HG03439 (cell line): ENCODE results near the gene MLLT1.
"Not testable (repeated sequence)": the region's sequence is repeated elsewhere in the genome, so short reads cannot be mapped to it uniquely, and the experiment has no call there.

ENCODE experiments used
- ATAC-seq: cut with Tn5 transposase; IDR thresholded peaks from one replicate; pipeline ENCODE4 v1.9.1; 2021; ENCODE audit warnings: mild to moderate bottlenecking, moderate library complexity; ENCODE audit not compliant: unreplicated experiment

Gene MLLT1

GRCh38 chr19:6279931-6280591, at the start of gene MLLT1:
Gene MLLT1 (minus strand): TSS chr19:6279975. CDS start chr19:6279784, 191 bp downstream.
- ATAC-seq, result peak; percentile 82

- no peak for ATAC-seq
These were observed 47.0 kb upstream of the MLLT1 start for GRCh38 chr19:6326815-6327214.

GRCh38 chr19:6325614-6326013, 45.8 kb upstream of the MLLT1 start:
- no peak for ATAC-seq

- no peak for ATAC-seq
These were observed 45.0 kb upstream of the MLLT1 start for GRCh38 chr19:6324757-6325156.

- no peak for ATAC-seq
These were observed 42.5 kb upstream of the MLLT1 start for GRCh38 chr19:6322284-6322683.

- ATAC-seq, result no peak
These were observed 39.6 kb upstream of the MLLT1 start for GRCh38 chr19:6319376-6319775.

GRCh38 chr19:6318772-6319171, 39.0 kb upstream of the MLLT1 start:
- no peak for ATAC-seq

GRCh38 chr19:6315646-6316045, 35.9 kb upstream of the MLLT1 start:
- ATAC-seq, result not testable (repeated sequence)

GRCh38 chr19:6313398-6313969, 33.7 kb upstream of the MLLT1 start:
- ATAC-seq, result no peak

GRCh38 chr19:6312018-6312417, 32.2 kb upstream of the MLLT1 start:
- no peak for ATAC-seq

- ATAC-seq, result no peak
These were observed 18.6 kb upstream of the MLLT1 start for GRCh38 chr19:6298413-6298812.

- ATAC-seq, result no peak
These were observed 17.4 kb upstream of the MLLT1 start for GRCh38 chr19:6297202-6297601.

- ATAC-seq, result no peak
These were observed 12.2 kb upstream of the MLLT1 start for GRCh38 chr19:6292006-6292405.

GRCh38 chr19:6288737-6289136, 9.0 kb upstream of the MLLT1 start:
- ATAC-seq, result no peak

GRCh38 chr19:6287269-6287885, 7.6 kb upstream of the MLLT1 start:
- ATAC-seq, result no peak

GRCh38 chr19:6286676-6287075, 6.9 kb upstream of the MLLT1 start:
- no peak for ATAC-seq

- not testable (repeated sequence) for ATAC-seq
These were observed 2.6 kb upstream of the MLLT1 start for GRCh38 chr19:6282393-6282792.

- peak; percentile 35 for ATAC-seq
These were observed 200 bp downstream of the MLLT1 start for GRCh38 chr19:6279620-6279930.

GRCh38 chr19:6278740-6279619, 795 bp downstream of the MLLT1 start:
- ATAC-seq, result no peak

GRCh38 chr19:6278051-6278450, 1.7 kb downstream of the MLLT1 start:
- ATAC-seq, result no peak

- ATAC-seq, result no peak
These were observed 3.3 kb downstream of the MLLT1 start for GRCh38 chr19:6276447-6276846.
